Endothelial cell of umbilical vein (primary cell): ENCODE measurements around the gene SULF2.

ENCODE experiments used
- POLR2A ChIP-seq: IDR thresholded peaks from 2 replicates; pipeline ENCODE4 v1.6.1; 2012; ENCODE audit warnings: low read depth, mild to moderate bottlenecking, control low read depth, low read length
- POLR2AphosphoS5 ChIP-seq: IDR thresholded peaks from 2 replicates; pipeline ENCODE4 v1.6.1; 2012; ENCODE audit warnings: low read depth, mild to moderate bottlenecking, control low read depth, low read length, moderate library complexity; ENCODE audit not compliant: insufficient read depth
- TF ChIP-seq, protein P1 (sequence below), 2 donors: IDR thresholded peaks; 1 replicate in 1 of 2; 2 replicates in 1 of 2; pipeline ENCODE4 v1.5.1; 2011; ENCODE audit warnings: low read length in 2 of 2, mild to moderate bottlenecking in 2 of 2, moderate library complexity in 2 of 2, control low read depth in 1 of 2, inconsistent platforms in 1 of 2, low read depth in 1 of 2; ENCODE audit not compliant: insufficient read depth in 1 of 2; ENCODE audit errors: extremely low read depth in 1 of 2

DNA sequence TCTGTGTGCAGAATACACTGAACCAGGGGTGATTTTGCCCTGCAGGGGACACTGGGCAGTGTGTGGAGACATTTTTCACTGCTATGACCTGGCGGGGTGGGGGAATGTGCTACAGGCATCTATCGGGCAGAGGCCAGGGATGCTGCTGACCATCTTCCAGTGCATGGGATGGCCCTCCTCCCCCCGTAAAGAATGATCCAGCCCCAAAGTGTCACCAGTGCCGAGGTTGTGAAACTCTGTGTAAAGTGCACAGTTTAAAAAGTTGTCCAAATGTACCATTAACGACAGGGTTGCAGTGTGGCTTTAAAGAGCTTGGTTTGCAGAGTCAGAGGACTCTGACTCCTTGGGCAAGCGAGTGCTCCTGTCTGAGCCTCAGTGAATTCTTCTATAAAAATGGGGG lies 72.1 kb downstream of the SULF2 start:
- TF ChIP-seq POLR2AphosphoS5 (no peak), POLR2A (no peak)
- TF ChIP-seq, protein P1, sequence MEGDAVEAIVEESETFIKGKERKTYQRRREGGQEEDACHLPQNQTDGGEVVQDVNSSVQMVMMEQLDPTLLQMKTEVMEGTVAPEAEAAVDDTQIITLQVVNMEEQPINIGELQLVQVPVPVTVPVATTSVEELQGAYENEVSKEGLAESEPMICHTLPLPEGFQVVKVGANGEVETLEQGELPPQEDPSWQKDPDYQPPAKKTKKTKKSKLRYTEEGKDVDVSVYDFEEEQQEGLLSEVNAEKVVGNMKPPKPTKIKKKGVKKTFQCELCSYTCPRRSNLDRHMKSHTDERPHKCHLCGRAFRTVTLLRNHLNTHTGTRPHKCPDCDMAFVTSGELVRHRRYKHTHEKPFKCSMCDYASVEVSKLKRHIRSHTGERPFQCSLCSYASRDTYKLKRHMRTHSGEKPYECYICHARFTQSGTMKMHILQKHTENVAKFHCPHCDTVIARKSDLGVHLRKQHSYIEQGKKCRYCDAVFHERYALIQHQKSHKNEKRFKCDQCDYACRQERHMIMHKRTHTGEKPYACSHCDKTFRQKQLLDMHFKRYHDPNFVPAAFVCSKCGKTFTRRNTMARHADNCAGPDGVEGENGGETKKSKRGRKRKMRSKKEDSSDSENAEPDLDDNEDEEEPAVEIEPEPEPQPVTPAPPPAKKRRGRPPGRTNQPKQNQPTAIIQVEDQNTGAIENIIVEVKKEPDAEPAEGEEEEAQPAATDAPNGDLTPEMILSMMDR (IDR thresholded peaks at IDR 0.05; ENCODE audit: extremely low read depth in 1 of 2, insufficient read depth in 1 of 2, low read depth in 1 of 2, low read length in 2 of 2): no peak
